Testis (tissue), 3 donors: ENCODE measurements around the gene GABARAP. TPM values are rescaled to one million over a fixed set of nuclear protein-coding genes. Genes with fewer than 3 reads are reported as not detected.

Experiments used
- DNase-seq: peaks from one replicate; pipeline ENCODE4 v3.0.0-alpha.2; 2019
- H3K27ac ChIP-seq, 2 donors: fragments of 200-600 bp; sonication (generic); one replicate each; pipeline ENCODE4 v1.5.1; 2019
- H3K27me3 ChIP-seq: fragments of 200-600 bp; sonication (generic); one replicate; pipeline ENCODE4 v1.5.1; 2019
- H3K36me3 ChIP-seq: fragments of 200-600 bp; sonication (generic); one replicate; pipeline ENCODE4 v1.5.1; 2017; ENCODE audit warnings: low read depth; ENCODE audit errors: missing control alignments
- H3K4me1 ChIP-seq: fragments of 200-600 bp; sonication (generic); one replicate; pipeline ENCODE4 v1.5.1; 2019
- H3K4me3 ChIP-seq, 2 donors: fragments of 200-600 bp; sonication (generic); one replicate each; pipeline ENCODE4 v1.5.1; 2017 to 2019
- H3K9me3 ChIP-seq: fragments of 200-600 bp; sonication (generic); one replicate; pipeline ENCODE4 v1.5.1; 2017
- POLR2A ChIP-seq: fragments of 450-650 bp; IDR thresholded peaks from one replicate; pipeline ENCODE4 v1.6.1; 2017; ENCODE audit warnings: antibody characterized with exemption, mild to moderate bottlenecking, moderate library complexity
- WGBS, 2 donors: methylation state at CpG; one replicate each; pipeline ENCODE4 v1.1.5; 2018; 5-methylcytosine and 5-hydroxymethylcytosine counted together
- intact Hi-C: fragments of 100-400 bp; cut with DNase I; formaldehyde crosslinking; loops from one replicate; pipeline ENCODE4 v1.15.1; 2023; ENCODE audit warnings: low total_unique reads
- polyA plus RNA-seq: library from polyadenylated mRNA; stranded (reverse); fragments of 350-450 nt; fragmentation: Illumina TruSeq; extraction: RNeasy Lipid Tissue Mini Kit (QIAGEN cat#74804); gene quantifications from one replicate; pipeline ENCODE4 v1.2.3, GENCODE V29; 2014; ENCODE audit warnings: low read depth, low replicate concordance; ENCODE audit not compliant: insufficient read depth
- total RNA-seq, 2 donors: library from RNA; depleted of rRNA; stranded (reverse); fragments of >200 nt; gene quantifications; one replicate each; pipeline ENCODE4 v1.2.3, GENCODE V29; 2016
- TF ChIP-seq, protein P1 (sequence below), 3 experiments: fragments of 450-650 bp in 2 of 3; fragments of 200-600 bp in 1 of 3; sonication (generic) in 1 of 3; IDR thresholded peaks; one replicate each; pipeline ENCODE4 v1.5.1; 2016 to 2019; ENCODE audit warnings: antibody characterized with exemption in 3 of 3, mild to moderate bottlenecking in 2 of 3, moderate library complexity in 1 of 3

GABARAP gene
- total and polyA plus RNA-seq, 3 donors from 2014 or later, result 521 to 1,171 (median 683) TPM

DNA sequence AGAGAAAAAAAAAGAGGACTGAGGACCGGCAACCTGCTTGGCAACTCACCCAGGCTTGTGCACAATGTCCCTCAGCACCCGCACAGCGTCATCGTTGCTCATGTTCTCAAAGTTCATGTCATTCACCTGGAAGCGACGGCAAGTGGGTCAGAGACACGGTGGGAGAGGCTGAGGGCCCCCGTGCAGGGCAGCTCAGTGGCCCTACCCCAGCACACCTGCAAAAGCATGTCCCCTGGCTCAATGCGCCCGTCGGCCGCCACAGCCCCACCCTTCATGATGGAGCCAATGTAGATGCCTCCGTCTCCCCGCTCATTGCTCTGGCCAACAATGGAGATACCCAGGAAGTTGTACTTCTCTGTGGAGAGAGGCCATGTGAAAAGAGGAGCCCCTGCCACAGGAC, 13.3 kb downstream of the GABARAP start:
- 90 to 93% methylated on average over 14 of the region's 14 CpGs for WGBS, 2 donors
- no peak for TF ChIP-seq POLR2A
- TF ChIP-seq, protein P1, sequence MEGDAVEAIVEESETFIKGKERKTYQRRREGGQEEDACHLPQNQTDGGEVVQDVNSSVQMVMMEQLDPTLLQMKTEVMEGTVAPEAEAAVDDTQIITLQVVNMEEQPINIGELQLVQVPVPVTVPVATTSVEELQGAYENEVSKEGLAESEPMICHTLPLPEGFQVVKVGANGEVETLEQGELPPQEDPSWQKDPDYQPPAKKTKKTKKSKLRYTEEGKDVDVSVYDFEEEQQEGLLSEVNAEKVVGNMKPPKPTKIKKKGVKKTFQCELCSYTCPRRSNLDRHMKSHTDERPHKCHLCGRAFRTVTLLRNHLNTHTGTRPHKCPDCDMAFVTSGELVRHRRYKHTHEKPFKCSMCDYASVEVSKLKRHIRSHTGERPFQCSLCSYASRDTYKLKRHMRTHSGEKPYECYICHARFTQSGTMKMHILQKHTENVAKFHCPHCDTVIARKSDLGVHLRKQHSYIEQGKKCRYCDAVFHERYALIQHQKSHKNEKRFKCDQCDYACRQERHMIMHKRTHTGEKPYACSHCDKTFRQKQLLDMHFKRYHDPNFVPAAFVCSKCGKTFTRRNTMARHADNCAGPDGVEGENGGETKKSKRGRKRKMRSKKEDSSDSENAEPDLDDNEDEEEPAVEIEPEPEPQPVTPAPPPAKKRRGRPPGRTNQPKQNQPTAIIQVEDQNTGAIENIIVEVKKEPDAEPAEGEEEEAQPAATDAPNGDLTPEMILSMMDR (IDR thresholded peaks at IDR 0.05), result no peak
- no peak overlapping the region for H3K27ac ChIP-seq
- no peaks in the 10 kb centered on the region for H3K36me3 ChIP-seq
- no peaks in the 10 kb centered on the region for H3K27me3 ChIP-seq
- H3K4me3 ChIP-seq, result no peak overlapping the region
- intact Hi-C loops, result no loop called here
- H3K9me3 ChIP-seq, result no peaks in the 10 kb centered on the region
- H3K4me1 ChIP-seq, result peaks cover 19% of the 10 kb centered on the region
- DNase-seq, result no peak

GRCh38 chr17:7226721-7227710, 15.2 kb downstream of the GABARAP start:
- Histone ChIP-seq H3K36me3 (no peaks in the 10 kb centered on the region), H3K27me3 (no peaks in the 10 kb centered on the region), H3K4me3 (no peak overlapping the region), H3K4me1 (peaks cover 2% of the 10 kb centered on the region), H3K27ac (no peak overlapping the region), H3K9me3 (no peaks in the 10 kb centered on the region)
- DNase-seq, result no peak
- TF ChIP-seq, protein P1 (IDR thresholded peaks at IDR 0.05), result no peak
- no peak for TF ChIP-seq POLR2A
- WGBS, 2 donors, result 88 to 91% methylated on average over 29 to 30 of the region's 31 CpGs
- intact Hi-C loops, result no loop called here

DNA sequence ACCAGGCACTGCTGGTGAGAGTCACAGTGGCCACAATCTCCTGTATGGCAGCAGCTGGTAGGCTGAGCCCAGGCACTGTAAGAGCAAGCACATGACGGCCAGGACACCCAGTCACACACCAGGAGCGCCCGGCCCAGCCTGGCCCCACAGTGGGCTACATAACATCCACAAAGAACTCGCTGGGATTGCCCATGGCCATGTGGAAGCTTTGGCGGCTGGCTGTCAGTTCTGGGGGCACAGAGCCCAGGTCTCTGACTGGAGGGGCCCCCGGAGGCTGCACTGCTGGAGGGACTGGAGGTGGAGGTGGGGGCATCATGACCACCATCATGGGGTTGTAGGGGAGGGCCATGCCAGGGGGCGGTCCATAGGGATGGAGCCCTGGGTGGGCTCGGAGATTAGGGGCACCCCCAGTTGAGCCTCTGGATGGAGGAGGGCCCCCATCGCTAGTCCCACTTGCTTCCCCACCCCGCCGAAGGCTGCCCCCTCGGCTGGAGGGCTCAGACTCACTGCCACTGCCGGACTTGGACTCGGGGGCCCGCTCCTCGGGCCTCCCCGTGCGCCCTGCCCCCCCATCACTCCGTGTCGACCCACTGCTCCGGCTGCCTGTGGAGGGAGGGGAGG, 16.4 kb downstream of the GABARAP start:
- Histone ChIP-seq H3K4me1 (peaks cover 3% of the 10 kb centered on the region), H3K27ac (no peak overlapping the region), H3K36me3 (no peaks in the 10 kb centered on the region), H3K4me3 (no peak overlapping the region), H3K27me3 (no peaks in the 10 kb centered on the region), H3K9me3 (no peaks in the 10 kb centered on the region)
- 70 to 86% methylated on average over 6 to 19 of the region's 21 CpGs for WGBS, 2 donors
- intact Hi-C loops, result no loop called here
- TF ChIP-seq, protein P1 (IDR thresholded peaks at IDR 0.05), result no peak
- no peak for TF ChIP-seq POLR2A
- DNase-seq, result no peak

GRCh38 chr17:7224661-7225111, 17.6 kb downstream of the GABARAP start:
- TF ChIP-seq, protein P1 (IDR thresholded peaks at IDR 0.05), result no peak
- no peak for TF ChIP-seq POLR2A
- no peaks in the 10 kb centered on the region for H3K27me3 ChIP-seq
- no peak for DNase-seq
- H3K4me1 ChIP-seq, result peaks cover 9% of the 10 kb centered on the region
- no peak overlapping the region for H3K27ac ChIP-seq
- no peaks in the 10 kb centered on the region for H3K36me3 ChIP-seq
- H3K9me3 ChIP-seq, result no peaks in the 10 kb centered on the region
- 71 to 84% methylated on average over 12 to 15 of the region's 15 CpGs for WGBS, 2 donors
- no peak overlapping the region for H3K4me3 ChIP-seq
- intact Hi-C loops, result no loop called here
